Measurements from ENCODE around the gene EFTUD2. TPM values are rescaled to one million over a fixed set of nuclear protein-coding genes. Genes with fewer than 3 reads are reported as not detected.
A peak's percentile ranks its signal among the peaks of the same experiment; 100 is the strongest.

EFTUD2 gene
- total RNA-seq, 1 donor from 2014 or later: 140 TPM

DNA sequence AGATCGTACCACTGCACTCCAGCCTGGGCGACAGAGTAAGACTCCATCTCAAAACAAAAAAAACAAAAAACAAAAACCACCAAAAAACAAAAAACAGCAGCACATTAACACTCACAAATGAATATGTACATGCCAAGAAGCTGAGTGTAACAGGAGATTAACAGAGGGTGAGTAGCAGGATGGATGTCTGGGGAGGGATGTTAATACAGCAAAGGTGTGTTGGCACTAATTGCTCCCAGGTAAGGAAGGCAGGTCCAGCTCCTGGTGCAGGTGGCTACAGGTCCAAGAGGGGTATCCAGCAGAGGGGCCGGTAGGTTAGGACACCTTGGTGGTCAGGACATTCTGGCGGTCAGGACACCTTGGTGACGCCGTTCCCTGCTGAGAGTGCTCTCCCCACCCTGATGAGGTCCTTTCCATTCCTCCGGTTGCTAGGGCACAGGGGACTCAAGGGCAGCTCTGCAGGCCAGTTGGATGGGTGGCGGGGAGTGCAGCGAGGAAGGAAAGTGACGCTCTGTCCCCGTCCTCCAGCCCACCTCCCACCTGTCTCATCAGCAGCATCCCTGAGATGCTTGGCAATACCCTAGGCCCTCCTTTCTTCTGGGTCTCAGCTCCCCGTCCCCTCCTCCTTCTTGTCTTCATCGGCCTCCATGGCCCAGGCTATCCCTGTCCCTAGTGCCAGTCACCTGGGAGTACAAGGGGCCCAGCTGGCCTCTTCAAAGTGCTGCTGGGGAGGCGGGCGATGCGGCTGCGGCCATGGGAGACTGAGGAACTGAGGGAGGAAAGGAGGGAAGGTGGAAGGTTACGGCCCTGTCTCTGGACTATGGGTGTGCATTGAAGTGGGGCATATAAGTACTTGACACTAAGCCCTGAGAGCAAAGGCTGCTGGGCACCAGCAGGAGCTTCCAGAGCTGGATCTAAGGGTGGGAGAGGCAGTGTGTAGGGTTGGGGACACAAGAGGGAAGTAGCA lies 26.8 kb upstream of the EFTUD2 start:
- DNase-seq (ENCODE audit: low spot score): no peak

DNA sequence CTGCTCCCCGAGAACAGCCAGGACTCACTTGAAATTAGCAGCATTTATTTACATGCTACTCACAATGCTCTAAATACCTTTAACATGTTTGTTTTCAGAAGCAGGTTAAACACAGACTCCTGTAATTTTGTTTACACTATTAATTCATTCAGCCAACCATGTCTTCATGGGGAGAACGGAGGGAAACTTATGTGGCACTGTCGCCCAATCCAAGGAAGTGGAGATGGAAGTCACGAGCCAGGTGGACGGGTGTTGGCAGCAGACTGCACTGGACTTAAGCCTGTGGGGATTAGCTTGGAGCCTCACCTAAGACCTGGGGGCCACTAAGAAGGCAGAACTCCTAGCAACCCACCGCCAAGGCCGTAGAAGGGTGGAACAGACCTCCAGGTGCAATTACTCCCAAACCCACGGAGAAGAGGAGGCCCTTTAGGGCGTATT lies 24.9 kb upstream of the EFTUD2 start:
- no peak for DNase-seq (ENCODE audit: low spot score)

DNA sequence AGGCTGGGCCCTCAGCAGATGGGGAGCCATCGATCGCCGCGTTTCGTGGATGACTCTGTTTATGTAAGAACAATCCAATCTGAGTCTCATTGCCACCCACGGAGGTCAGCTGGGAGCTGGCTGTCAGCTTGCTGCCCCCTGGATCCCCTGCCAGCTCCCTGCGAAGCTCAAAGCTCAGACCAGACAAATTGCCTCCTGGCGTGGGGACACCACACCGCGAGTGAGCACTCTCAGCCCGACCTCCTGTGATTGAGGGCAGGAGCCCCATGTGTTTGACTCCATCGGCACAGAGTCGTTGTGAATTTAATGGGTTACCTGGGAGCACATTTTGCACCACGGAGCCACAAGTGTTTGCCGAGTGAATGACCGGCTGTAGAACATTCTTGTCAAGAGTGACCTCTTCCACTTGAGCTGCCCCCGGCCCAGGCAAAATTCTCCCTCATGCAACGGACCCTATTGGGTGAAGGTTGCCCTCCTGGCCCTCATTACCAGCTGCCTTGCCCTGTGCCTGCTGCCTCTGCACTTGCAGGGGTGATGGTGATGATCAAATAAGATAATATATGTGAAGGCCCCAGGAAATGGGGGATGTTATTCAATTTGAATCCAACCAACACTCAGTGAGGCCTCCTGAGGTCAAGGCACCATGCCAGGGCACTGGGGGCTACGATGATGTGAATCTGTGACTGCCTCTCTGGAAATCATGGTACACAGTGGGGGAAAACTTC lies 23.7 kb upstream of the EFTUD2 start:
- DNase-seq (ENCODE audit: low spot score): no peak

DNA sequence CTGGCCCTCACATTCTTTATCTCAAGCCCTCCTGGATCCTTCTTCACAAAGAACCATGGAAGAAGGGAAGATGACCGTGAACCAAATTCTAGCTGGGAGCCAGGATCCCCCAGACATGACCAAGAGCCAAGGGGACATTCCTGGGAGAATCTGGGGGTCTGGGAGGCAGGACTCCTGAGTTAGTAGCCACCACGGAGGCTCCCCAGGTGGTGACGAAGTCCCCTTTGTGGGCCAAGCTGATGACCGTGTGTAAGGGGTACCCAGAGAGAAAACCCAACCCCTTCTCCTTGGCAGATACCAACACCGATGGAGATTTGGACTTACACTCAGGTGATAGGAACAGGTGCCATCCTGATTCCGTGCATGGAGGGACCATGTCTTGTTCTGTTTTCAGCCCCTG lies 22.9 kb upstream of the EFTUD2 start:
- no peak for DNase-seq (ENCODE audit: low spot score)

DNA sequence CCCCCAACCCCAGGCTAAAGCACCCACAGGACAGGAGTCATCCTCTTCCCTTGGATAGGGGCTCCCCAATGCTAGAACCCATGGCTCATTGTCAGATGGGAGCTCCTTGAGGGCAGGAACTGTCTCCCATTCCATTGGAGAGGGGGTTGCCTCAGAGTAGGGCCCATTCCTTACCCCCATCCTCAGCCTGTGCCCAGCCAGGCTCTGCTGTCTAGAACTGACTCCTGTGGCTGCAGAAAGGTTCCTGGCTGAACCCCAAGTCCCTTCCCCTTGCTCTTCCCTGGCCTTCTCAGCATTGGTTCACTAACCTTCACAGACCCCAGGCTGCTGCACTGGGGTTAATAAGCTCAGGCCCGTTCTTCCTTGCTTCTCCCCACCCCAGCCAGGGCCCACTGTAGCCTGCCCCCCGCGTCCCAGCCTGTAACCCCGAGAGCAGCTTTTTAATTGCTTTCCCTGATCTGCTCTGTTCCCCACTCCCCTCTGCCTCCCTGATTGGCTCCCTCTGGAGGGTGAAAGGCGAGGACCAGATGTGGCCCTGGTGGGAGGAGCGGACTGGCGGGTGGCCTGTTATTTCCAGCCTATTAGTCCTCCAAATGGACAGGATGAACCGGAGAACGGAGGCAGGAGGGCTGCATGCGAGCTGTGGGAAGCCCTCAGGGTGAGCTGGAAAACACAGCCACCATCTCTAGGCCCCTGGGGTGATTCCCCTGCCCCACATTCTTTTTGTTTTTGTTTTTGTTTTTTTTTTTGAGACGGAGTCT lies 22.1 kb upstream of the EFTUD2 start:
- no peak for DNase-seq (ENCODE audit: low spot score)

DNA sequence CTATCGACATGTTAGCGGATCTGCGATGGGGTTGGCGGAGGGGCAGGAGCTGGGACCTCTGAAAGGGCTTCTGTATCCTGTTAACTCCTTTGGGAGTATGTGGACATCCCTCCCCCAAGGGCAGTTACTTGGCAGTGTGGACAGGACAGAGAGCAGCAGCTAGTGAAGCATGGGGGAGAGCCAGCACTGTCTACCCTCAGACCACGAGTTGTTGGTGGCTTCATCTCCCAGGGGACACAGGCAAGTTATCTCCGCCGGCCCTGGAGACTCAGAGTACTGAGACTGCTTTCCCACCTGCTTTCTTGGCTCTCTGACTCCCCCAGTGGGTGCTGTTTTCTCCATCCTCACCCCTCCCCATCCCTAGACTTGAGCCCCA lies 21.3 kb upstream of the EFTUD2 start:
- no peak for DNase-seq (ENCODE audit: low spot score)

DNA sequence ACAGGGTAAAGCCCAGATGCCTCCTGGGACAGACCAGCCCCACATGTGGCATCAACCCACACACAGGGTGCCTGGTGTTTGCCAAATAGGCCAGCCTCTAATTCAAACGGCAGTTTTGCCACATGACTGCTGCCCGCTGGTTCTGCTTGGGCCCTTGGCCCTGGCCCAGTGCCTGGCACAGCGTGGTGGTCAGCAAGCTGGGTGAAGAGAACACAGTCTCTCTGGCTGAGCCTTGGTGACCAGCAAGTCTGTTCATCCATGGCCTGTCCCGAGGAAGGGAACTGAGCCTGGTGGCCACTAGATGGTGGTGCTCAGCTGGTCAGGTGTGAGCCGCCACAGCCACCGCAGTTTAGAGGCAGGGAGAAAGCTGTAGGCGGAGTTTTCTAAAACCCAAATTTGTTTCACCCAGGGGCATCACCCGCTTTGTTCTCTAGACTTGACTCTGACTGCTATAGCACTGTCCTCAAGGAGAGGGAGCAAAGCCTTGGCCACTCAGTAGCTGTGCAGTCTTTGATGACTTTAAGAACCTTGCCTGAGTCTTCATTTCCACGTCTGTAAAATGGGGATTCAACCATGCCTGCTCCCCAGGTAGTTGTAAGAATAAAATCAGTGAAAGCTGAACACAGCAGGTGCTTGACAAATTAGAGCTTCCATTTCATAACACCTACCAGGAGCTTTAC lies 20.8 kb upstream of the EFTUD2 start:
- DNase-seq (ENCODE audit: low spot score): peak; percentile 88

DNA sequence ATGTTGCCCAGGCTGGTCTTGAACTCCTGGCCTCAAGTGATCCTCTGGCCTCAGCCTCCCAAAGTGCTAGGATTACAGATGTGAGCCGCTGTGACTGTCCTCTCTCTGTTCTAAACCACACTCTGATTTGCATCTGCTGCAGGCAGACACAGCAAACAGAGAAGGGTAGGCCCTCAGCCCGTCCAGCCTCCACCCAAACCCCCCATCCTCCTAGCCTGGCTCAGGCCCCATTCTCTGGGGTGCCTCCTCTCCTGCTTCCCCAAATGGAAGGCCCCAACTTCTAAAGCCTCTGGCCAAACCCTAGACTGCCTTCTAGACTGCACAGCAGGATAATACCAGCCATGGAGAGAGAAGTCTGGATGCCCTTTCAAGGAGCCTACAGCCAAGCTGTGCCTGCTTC lies 20.2 kb upstream of the EFTUD2 start:
- DNase-seq (ENCODE audit: low spot score): no peak

DNA sequence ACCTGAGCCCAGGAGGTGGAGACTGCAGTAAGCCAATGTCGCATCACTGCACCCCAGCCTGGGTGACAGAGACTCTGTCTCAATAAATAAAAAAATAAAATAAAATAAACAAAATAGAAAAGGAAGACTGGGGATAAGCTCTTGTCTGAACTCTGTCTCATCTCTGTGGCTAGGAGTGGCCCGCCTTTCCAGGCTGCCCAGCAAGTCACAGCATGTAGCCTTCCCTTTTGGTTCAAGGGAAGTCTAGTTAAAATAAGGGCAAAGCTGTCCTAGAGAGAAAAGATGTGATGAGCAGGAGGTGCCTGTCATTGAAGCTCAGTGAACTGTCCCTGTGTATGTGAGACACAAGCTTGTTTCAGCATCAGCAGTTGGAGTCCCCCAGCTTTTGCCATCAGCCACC lies 18.8 kb upstream of the EFTUD2 start:
- DNase-seq (ENCODE audit: low spot score): no peak

DNA sequence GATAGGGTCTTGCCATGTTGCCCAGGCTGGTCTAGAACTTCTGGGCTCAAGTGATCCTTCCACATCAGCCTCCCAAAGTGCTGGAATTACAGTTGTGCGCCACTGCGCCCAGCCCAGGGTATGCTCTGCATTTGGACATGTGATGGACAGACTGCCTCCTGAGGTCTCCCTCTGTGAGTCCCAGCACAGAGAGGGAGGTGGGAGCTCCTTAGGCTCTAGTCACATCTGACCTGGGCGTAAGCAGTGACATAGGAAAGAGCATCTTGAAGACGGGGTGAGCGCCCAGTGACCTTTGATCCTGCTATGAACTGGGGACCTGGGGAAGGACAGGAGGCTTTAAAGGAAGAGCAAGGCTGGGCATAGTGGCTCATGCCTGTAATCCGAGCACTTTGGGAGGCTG lies 18.2 kb upstream of the EFTUD2 start:
- DNase-seq (ENCODE audit: low spot score): no peak

DNA sequence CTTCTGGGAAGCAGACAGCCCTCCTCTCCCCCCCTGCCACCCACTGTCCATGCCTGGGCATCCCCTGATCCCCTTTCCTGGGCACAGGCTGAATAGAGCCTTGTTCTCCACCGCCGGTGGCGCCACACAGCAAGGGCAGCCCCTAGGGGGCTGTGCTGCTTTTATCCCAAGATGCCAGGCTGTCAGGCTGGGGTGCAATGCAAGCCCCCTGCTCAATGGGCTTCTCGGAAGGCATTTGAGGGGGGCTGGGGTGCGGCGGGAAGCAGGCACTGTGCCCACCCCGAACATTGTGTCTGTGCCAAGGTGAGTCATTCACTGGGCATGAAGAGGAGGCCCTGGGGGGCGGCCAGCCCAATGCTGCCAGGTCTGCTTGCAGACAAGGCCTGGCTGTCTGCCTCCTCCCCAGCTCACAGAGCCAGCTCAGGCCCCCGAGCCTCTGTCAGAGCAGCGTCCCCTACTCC lies 17.6 kb upstream of the EFTUD2 start:
- DNase-seq (ENCODE audit: low spot score): peak; percentile 64

DNA sequence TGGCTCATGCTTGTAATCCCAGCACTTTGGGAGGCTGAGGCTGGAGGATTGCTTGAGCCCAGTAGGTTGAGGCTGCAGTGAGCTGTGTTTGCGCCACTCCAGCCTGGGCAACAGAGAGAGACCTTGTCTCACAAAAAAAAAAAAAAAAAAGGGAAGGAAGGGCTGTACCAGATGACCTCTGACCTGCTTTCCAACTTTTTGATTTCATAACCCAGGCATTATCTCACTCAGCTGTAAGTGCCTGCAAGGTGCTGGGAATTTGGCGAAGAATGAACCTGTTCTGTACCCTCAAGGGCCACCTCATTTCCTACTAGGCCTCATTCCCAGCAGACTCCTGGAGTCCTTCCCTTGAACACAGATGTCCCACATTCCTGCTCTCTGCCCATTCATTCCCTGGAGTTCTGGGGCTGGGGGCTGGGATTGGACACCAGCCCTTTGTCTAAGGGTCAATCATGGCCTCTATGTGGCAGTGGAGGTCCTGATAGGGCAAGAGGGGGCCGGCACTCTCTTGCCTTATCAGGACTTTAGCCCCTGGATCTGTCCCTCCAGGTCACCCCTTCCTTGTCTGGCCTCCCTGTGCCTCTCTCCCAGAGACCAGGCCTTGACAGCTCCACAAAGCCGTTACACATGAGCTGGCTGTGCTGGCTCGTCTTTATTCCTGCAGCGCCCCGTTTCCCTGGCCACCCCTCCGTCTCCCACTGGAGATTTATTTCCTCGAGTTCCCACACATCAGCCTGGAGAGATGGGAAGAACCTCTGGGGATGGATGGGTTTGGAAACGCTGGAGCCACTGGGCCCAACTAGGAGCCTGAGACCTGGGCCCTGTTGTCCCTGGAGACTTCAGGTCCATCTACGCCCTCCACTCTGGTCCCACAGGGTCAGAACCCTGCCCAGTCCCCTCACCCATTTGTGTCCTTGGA lies 16.9 kb upstream of the EFTUD2 start:
- no peak for DNase-seq (ENCODE audit: low spot score)

DNA sequence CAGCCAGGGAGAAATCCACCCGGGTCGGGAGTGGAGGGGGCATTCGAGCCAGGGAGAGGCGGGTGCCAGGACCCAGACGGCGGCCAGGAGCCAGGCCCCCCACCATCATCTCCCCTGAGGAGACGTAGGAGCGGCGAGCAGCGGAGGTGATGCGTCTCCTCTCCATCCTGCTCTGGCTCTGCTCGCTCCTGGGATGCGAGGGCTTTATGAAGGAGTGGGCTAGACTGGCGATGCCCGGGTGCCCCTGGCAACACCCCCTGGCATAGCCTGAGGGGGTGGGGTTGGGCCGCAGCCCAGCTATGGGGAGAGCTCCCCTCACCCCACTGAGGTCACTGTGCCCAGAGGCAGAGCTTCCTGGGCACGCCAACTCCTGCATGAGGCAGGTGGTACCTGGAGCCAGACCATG lies 16.1 kb upstream of the EFTUD2 start, which contains the start of gene GFAP:
Gene GFAP (minus strand): TSS at position 180 of the 406 bp plus-strand sequence. CDS start 14 bp downstream, at position 166.
- DNase-seq (ENCODE audit: low spot score): no peak

DNA sequence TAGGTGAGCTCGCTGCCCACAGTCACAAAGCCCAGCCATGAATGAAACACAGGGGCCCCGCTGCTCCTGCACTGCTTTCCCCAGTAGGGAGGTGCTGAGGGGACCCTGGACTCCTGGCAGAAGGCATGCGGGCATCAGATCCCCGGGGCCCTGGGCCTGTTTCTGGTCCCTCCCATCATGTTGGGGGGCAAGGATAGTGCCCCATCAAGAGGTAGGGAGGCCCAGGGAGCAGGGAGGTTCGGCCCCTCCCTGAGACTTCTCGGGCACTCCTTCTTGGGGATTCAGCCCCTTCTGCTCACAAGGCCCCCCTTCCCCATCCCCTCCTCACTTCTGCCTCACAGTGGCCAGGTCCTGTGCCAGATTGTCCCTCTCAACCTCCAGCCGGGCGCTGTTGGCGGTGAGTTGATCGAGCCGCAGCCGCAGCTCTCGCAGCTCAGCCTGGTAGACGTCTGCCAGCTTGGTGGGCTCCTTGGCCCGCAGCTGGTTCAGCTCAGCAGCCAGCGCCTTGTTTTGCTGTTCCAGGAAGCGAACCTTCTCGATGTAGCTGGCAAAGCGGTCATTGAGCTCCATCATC lies 15.5 kb upstream of the EFTUD2 start:
- DNase-seq (ENCODE audit: low spot score): no peak

DNA sequence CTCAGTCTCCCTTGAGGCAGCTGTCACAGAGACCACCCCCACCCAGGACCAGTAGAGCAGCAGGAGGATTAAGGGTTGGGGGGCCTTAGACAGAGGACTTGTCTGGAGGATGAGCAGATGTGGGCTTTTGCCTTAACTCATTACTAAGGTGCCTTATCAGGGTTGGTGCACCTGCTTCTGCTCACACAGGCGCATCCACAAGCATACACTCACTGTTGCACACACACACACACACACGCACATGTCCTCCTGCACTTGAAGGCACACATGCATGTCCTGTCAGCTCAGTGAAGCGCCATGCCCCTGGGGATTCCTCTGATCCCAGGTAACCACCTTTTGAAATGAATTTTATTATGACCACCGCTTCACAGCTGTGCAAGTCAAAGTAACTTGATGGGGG lies 14.9 kb upstream of the EFTUD2 start:
- no peak for DNase-seq (ENCODE audit: low spot score)

DNA sequence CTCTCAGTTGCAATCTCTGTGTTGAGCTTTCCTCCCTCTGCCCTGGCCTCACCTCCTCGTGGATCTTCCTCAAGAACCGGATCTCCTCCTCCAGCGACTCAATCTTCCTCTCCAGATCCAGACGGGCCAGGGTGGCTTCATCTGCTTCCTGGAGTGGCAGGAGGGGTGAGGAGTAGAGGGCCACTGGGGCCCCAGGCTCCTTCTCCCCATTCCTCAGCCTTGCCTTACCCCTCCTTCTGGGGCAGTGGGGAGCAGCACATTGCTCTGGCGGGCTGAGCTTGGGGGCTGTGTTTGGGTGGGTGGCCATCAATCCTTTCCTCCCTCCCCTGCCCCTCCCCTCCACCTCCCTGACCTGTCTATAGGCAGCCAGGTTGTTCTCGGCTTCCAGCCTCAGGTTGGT lies 14.4 kb upstream of the EFTUD2 start:
- no peak for DNase-seq (ENCODE audit: low spot score)

DNA sequence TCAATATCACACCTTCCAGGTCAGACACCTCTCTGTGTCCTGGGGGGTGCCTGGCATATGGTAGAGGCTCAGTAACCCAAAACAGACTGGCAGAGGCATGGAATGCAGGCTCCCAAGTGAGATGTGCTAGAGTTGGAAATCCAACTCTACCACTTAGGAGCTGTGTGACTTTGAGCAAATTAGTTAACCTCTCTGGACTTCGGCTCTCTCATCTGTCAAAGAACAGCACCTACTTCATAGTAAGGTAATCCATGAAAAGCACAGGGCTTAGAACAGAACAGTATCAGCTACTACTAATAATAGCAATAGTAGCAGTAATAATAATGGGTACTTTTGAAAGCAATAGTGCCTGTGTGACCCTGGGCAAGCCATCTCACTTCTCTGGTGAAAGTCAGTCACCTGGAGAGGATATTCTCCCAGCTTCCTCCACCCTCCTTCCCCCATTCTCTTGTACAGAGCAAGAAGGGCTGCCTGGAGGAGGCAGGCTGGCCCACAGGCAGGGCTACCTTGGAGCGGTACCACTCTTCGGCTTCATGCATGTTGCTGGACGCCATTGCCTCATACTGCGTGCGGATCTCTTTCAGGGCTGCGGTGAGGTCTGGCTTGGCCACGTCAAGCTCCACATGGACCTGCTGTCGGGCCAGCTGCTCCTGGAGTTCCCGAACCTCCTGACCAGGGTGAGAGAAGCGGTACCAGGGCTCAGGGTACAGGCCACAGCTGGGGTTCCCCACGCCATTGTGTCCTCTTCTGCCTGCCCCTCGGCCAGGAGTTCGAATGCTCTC lies 13.7 kb upstream of the EFTUD2 start:
- no peak for DNase-seq (ENCODE audit: low spot score)

DNA sequence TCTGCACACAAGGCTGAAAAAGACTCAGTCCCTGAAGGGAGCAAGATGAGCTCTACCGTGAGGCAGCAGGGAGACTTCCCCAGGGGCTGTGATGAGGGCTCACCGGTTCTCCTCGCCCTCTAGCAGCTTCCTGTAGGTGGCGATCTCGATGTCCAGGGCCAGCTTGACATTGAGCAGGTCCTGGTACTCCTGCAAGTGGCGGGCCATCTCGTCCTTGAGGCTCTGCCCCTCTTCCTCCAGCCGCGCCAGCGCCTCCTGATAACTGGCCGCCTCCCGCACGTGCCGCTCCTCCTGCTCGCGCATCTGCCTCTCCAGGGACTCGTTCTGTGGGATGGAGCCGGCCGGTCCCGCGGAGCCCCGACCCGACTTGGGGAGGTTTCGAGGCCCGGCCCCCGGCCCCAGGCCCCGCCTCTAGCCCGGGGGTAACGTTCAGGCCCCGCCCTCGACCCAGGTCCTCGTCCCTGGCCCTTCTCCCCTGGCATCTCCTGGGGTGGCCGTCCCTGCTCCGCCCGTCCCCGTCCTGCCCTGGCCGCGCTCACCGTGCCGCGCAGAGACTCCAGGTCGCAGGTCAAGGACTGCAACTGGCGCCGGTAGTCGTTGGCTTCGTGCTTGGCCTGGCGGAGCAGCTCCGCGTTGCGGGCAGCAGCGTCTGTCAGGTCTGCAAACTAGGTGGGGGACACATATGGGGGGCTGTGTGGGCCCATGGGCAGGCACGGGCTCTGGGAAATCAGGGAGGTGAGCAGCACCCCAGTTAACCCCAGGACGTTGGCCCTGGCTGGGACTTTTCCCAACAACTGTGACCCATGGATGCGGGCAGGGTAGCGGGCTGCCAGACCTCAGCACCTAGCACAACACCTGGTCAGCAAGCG lies 12.1 kb upstream of the EFTUD2 start:
- DNase-seq (ENCODE audit: low spot score): peak; percentile 68

Measured in ureter (tissue), 1 donor.